Thyroid gland (tissue), 4 donors: ENCODE measurements around the gene TRIM8.

Source experiments
- CTCF ChIP-seq, 6 experiments: fragments of 200-600 bp in 3 of 6; fragments of 450-650 bp in 3 of 6; sonication (generic) in 3 of 6; IDR thresholded peaks; one replicate each; pipeline ENCODE4 v1.5.1; 2016 to 2019; ENCODE audit warnings: antibody characterized with exemption in 6 of 6, mild to moderate bottlenecking in 2 of 6, inconsistent platforms in 1 of 6, moderate library complexity in 1 of 6
- POLR2A ChIP-seq, 2 donors: fragments of 450-650 bp; IDR thresholded peaks; one replicate each; pipeline ENCODE4 v1.6.1; 2017; ENCODE audit warnings: antibody characterized with exemption in 2 of 2, mild to moderate bottlenecking in 2 of 2, moderate library complexity in 1 of 2

DNA sequence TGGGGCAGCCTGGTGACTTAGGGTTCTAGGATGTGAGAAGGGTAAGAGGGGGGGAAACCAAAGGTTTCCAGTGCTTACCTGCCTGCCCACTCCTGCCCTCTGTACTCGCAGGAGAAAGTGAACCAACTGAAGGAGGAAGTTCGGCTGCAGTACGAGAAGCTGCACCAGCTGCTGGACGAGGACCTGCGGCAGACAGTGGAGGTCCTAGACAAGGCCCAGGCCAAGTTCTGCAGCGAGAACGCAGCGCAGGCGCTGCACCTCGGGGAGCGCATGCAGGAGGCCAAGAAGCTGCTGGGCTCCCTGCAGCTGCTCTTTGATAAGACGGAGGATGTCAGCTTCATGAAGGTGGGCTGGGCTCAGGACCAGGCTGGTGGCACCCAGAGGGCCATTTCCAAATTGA lies 10.7 kb downstream of the TRIM8 start:
- TF ChIP-seq CTCF (IDR thresholded peaks at IDR 0.05) (no peak), POLR2A (IDR thresholded peaks at IDR 0.05) (no peak)
